GM12878 (cell line): ENCODE data around the gene MIS12. TPM values are rescaled to one million over a fixed set of nuclear protein-coding genes. Genes with fewer than 3 reads are reported as not detected.

Experiments used
- ATAC-seq: fragments of 200-7000 bp; cut with Tn5 transposase; 3 replicates; pipeline ENCODE4 v1.9.1; 2020; ENCODE audit warnings: mild to moderate bottlenecking, moderate library complexity
- BruUV-seq: library from RNA; stranded (reverse); fragments of 400-500 nt; replicated peaks from 2 replicates; lab custom pipeline; 2021; lab: Mats Ljungman, UMichigan
- CTCF ChIA-PET: fragments of 300-600 bp; sonication (Branson Sonifier 250); formaldehyde crosslinking; extraction: SDS; loops from one replicate; lab custom pipeline; 2021; ENCODE audit warnings: inconsistent platforms; lab: Yijun Ruan, JAX
- POLR2A ChIA-PET: fragments of 350-600 bp; formaldehyde crosslinking; extraction: SDS; loops from one replicate; lab custom pipeline; 2021; ENCODE audit warnings: inconsistent platforms; lab: Charles Lee
- RAD21 ChIA-PET: fragments of 300-600 bp; sonication (Branson Sonifier 250); formaldehyde crosslinking; loops from one replicate; lab custom pipeline; 2023; ENCODE audit warnings: antibody characterized with exemption; ENCODE audit not compliant: unreplicated experiment; lab: Charles Lee
- SMC1A ChIA-PET: fragments of 300-600 bp; sonication (Branson Sonifier 250); formaldehyde crosslinking; loops from one replicate; lab custom pipeline; 2023; ENCODE audit not compliant: unreplicated experiment, uncharacterized antibody; lab: Charles Lee
- DNase-seq: peaks from one replicate; pipeline ENCODE4 v3.0.0-alpha.2; 2011; ENCODE audit warnings: low read depth, low spot score
- FAIRE-seq: peaks from 3 replicates; lab custom pipeline; 2011; peaks lifted over from hg19 to GRCh38; lab: Jason Lieb, UNC
- H2AFZ ChIP-seq: 2 replicates; pipeline ENCODE4 v1.6.0; 2011; ENCODE audit warnings: low read depth, low read length, control low read depth; ENCODE audit not compliant: control insufficient read depth
- H3K27ac ChIP-seq: 2 replicates; pipeline ENCODE4 v1.5.1; 2011; ENCODE audit warnings: control low read depth; ENCODE audit not compliant: control insufficient read depth, insufficient read depth
- H3K27me3 ChIP-seq, 2 experiments: replicated peaks in 1 of 2; 2 replicates each; pipeline versions ENCODE4 v1.6.0 to v1.6.1; 2011; ENCODE audit warnings: low read length in 1 of 2; ENCODE audit not compliant: control insufficient read depth in 2 of 2, insufficient read depth in 2 of 2
- H3K36me3 ChIP-seq, 2 experiments: 2 replicates each; pipeline ENCODE4 v1.5.1; 2011; ENCODE audit warnings: low read length in 1 of 2; ENCODE audit not compliant: control insufficient read depth in 2 of 2, insufficient read depth in 2 of 2
- H3K4me1 ChIP-seq: 2 replicates; pipeline ENCODE4 v1.6.1; 2011; ENCODE audit warnings: mild to moderate bottlenecking, low read length, moderate library complexity, mixed read lengths; ENCODE audit not compliant: control insufficient read depth, insufficient read depth
- H3K4me2 ChIP-seq: 2 replicates; pipeline ENCODE4 v1.6.0; 2011; ENCODE audit warnings: control low read depth; ENCODE audit not compliant: control insufficient read depth, insufficient read depth
- H3K4me3 ChIP-seq: fragments of 200-600 bp; sonication (generic); 2 replicates; pipeline ENCODE4 v1.5.1; 2016
- H3K79me2 ChIP-seq: 2 replicates; pipeline ENCODE4 v1.6.0; 2011; ENCODE audit warnings: low read length; ENCODE audit not compliant: control insufficient read depth, insufficient read depth
- H3K9ac ChIP-seq: 2 replicates; pipeline ENCODE4 v1.8.0; 2011; ENCODE audit warnings: low read length, control low read depth, mixed read lengths; ENCODE audit not compliant: control insufficient read depth, insufficient read depth
- H3K9me3 ChIP-seq: replicated peaks from 3 replicates; pipeline ENCODE4 v1.5.1; 2011; ENCODE audit warnings: mild to moderate bottlenecking, low read length; ENCODE audit not compliant: control insufficient read depth, insufficient read depth
- H4K20me1 ChIP-seq: 2 replicates; pipeline ENCODE4 v1.6.0; 2011; ENCODE audit not compliant: control insufficient read depth, insufficient read depth
- IKZF1 ChIP-seq: fragments of 450-650 bp; conservative IDR thresholded peaks from 2 replicates; pipeline ENCODE4 v1.6.1; 2017; ENCODE audit warnings: antibody characterized with exemption, mild to moderate bottlenecking
- MYB ChIP-seq: fragments of 150-350 bp; IDR thresholded peaks from 2 replicates; pipeline ENCODE4 v1.6.1; 2014; ENCODE audit warnings: mild to moderate bottlenecking, low read depth, low read length, borderline replicate concordance
- MYC ChIP-seq: IDR thresholded peaks from 2 replicates; pipeline ENCODE4 v1.6.1; 2011; ENCODE audit warnings: mild to moderate bottlenecking, low read length, moderate library complexity, inconsistent platforms; ENCODE audit not compliant: insufficient read depth, insufficient replicate concordance, insufficient read length, severe bottlenecking
- RCOR1 ChIP-seq: conservative IDR thresholded peaks from 2 replicates; pipeline ENCODE4 v1.6.1; 2012; ENCODE audit warnings: low read depth, low read length, improper control_type of control experiment
- SMARCA5 ChIP-seq: fragments of 450-650 bp; IDR thresholded peaks from 2 replicates; pipeline ENCODE4 v1.6.1; 2017; ENCODE audit warnings: mild to moderate bottlenecking
- STAT1 ChIP-seq: fragments of 450-650 bp; conservative IDR thresholded peaks from 2 replicates; pipeline ENCODE4 v1.6.1; 2014; ENCODE audit warnings: antibody characterized with exemption, mild to moderate bottlenecking
- TAF1 ChIP-seq: IDR thresholded peaks from 2 replicates; pipeline ENCODE4 v1.6.1; 2011; ENCODE audit warnings: mild to moderate bottlenecking, low read depth, low read length, borderline replicate concordance
- TCF12 ChIP-seq: IDR thresholded peaks from 2 replicates; pipeline ENCODE4 v1.6.1; 2011; ENCODE audit warnings: low read depth, mild to moderate bottlenecking, low read length
- ZSCAN29 ChIP-seq: fragments of 450-650 bp; IDR thresholded peaks from 2 replicates; pipeline ENCODE4 v1.6.1; 2017; ENCODE audit warnings: mild to moderate bottlenecking, moderate library complexity
- WGBS: methylation state at CpG from one replicate; pipeline ENCODE4 v1.1.6; 2016; ENCODE audit warnings: low lambda C conversion rate; ENCODE audit not compliant: insufficient replicate concordance, insufficient coverage; ENCODE audit errors: missing lambda C conversion rate; 5-methylcytosine and 5-hydroxymethylcytosine counted together
- in situ Hi-C: fragments of 300-500 bp; cut with MboI; formaldehyde crosslinking; loops from 9 replicates; pipeline ENCODE4 v1.14.3; 2018; ENCODE audit warnings: mixed read lengths
- intact Hi-C: fragments of 100-400 bp; cut with micrococcal nuclease; formaldehyde crosslinking; loops from one replicate; pipeline ENCODE4 v1.14.2; 2022; ENCODE audit not compliant: unreplicated experiment
- polyA plus RNA-seq, 11 experiments: library from polyadenylated mRNA; depleted of rRNA in 4 of 11; unstranded in 6 of 11; stranded (reverse) in 5 of 11; fragments of >200 nt; fragmentation: Nextera tagmentation in 4 of 11; fragmentation: Illumina TruSeq in 1 of 11; extraction: Ambion mirVana in 4 of 11; extraction: Trizol in 1 of 11; gene quantifications; 1 replicate in 1 of 11; 2 replicates in 10 of 11; pipeline versions ENCODE4 v1.2.1 to v1.2.3, GENCODE V29; 2011 to 2016; ENCODE audit warnings: inconsistent platforms in 2 of 11, missing spikeins in 2 of 11, low read depth in 1 of 11
- total RNA-seq, 4 experiments: library from RNA; depleted of rRNA in 3 of 4; stranded (reverse); fragments of >200 nt in 3 of 4; fragmentation: Illumina TruSeq in 1 of 4; extraction: Trizol in 1 of 4; gene quantifications; 2 replicates each; pipeline versions ENCODE4 v1.2.1 to v1.2.3, GENCODE V29; 2013 to 2021
- TF ChIP-seq, protein P1 (sequence below): fragments of 450-650 bp; IDR thresholded peaks from 2 replicates; pipeline ENCODE4 v1.6.1; 2017; ENCODE audit warnings: mild to moderate bottlenecking
- TF ChIP-seq, protein P2 (sequence below): fragments of 450-650 bp; formaldehyde crosslinking; IDR thresholded peaks from 2 replicates; pipeline ENCODE4 v1.5.0; 2022; ENCODE audit warnings: mild to moderate bottlenecking, missing genetic modification characterization
- TF ChIP-seq, protein P3 (sequence below): IDR thresholded peaks from 2 replicates; pipeline ENCODE4 v1.6.1; 2012; ENCODE audit warnings: mild to moderate bottlenecking, low read depth, low read length

The MIS12 gene
- total and polyA plus RNA-seq, 10 of the 15 experiments (the other 5 are each of a cell fraction or from before 2014, with no cell fraction given) = 19.8 to 34.2 (median 25.0) TPM

DNA sequence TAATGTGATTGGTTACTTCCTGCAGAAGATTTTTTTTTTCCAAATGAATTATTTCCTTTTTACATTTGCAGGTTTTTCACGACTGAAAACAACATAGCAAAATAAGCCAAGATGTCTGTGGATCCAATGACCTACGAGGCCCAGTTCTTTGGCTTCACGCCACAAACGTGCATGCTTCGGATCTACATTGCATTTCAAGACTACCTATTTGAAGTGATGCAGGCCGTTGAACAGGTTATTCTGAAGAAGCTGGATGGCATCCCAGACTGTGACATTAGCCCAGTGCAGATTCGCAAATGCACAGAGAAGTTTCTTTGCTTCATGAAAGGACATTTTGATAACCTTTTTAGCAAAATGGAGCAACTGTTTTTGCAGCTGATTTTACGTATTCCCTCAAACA, 2.4 kb downstream of the MIS12 start (continued):
- TF ChIP-seq, protein P1, sequence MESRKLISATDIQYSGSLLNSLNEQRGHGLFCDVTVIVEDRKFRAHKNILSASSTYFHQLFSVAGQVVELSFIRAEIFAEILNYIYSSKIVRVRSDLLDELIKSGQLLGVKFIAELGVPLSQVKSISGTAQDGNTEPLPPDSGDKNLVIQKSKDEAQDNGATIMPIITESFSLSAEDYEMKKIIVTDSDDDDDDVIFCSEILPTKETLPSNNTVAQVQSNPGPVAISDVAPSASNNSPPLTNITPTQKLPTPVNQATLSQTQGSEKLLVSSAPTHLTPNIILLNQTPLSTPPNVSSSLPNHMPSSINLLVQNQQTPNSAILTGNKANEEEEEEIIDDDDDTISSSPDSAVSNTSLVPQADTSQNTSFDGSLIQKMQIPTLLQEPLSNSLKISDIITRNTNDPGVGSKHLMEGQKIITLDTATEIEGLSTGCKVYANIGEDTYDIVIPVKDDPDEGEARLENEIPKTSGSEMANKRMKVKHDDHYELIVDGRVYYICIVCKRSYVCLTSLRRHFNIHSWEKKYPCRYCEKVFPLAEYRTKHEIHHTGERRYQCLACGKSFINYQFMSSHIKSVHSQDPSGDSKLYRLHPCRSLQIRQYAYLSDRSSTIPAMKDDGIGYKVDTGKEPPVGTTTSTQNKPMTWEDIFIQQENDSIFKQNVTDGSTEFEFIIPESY = no peak
- TF ChIP-seq, protein P2, sequence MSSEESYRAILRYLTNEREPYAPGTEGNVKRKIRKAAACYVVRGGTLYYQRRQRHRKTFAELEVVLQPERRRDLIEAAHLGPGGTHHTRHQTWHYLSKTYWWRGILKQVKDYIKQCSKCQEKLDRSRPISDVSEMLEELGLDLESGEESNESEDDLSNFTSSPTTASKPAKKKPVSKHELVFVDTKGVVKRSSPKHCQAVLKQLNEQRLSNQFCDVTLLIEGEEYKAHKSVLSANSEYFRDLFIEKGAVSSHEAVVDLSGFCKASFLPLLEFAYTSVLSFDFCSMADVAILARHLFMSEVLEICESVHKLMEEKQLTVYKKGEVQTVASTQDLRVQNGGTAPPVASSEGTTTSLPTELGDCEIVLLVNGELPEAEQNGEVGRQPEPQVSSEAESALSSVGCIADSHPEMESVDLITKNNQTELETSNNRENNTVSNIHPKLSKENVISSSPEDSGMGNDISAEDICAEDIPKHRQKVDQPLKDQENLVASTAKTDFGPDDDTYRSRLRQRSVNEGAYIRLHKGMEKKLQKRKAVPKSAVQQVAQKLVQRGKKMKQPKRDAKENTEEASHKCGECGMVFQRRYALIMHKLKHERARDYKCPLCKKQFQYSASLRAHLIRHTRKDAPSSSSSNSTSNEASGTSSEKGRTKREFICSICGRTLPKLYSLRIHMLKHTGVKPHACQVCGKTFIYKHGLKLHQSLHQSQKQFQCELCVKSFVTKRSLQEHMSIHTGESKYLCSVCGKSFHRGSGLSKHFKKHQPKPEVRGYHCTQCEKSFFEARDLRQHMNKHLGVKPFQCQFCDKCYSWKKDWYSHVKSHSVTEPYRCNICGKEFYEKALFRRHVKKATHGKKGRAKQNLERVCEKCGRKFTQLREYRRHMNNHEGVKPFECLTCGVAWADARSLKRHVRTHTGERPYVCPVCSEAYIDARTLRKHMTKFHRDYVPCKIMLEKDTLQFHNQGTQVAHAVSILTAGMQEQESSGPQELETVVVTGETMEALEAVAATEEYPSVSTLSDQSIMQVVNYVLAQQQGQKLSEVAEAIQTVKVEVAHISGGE = no peak
- TF ChIP-seq IKZF1 = no peak
- TF ChIP-seq SMARCA5 = no peak
- no peak for TF ChIP-seq ZSCAN29
- TF ChIP-seq MYC = no peak

DNA sequence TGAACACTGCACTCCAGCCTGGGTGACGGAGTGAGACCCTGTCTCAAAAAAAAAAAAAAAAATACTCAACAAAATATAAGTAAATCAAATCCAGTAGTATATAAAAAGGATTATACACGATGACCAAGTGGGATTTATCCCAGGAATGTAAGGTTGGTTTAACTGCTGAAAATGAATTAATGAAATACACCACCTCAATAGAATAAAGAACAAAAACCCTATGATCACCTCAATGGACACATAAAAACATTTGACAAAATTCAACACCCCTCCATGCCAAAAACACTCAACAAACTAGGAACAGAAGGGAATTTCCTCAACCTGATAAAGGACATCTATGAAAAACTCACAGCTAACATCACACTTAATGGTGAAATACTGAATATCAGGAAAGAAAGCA, 6.6 kb downstream of the MIS12 start:
- no TSS peak for BruUV-seq
- Histone ChIP-seq H3K9me3 (no peaks in the 10 kb centered on the region), H3K4me2 (no peak overlapping the region), H3K4me3 (no peak overlapping the region), H3K4me1 (peaks cover under 1% of the 10 kb centered on the region; the same call in 1 of the 2 replicates), H4K20me1 (no peaks in the 10 kb centered on the region; the same call in 1 of the 2 replicates)
- DNase-seq (no peak), FAIRE-seq (no peak), ATAC-seq (no peak)
- in situ Hi-C loops = no loop called here
- intact Hi-C loops = no loop called here
- WGBS = 89% methylated on average over 2 of the region's 2 CpGs
- TF ChIP-seq RCOR1 (no peak), STAT1 (no peak), MYB (no peak), TCF12 (no peak), TAF1 (no peak)
- TF ChIP-seq, protein P3, sequence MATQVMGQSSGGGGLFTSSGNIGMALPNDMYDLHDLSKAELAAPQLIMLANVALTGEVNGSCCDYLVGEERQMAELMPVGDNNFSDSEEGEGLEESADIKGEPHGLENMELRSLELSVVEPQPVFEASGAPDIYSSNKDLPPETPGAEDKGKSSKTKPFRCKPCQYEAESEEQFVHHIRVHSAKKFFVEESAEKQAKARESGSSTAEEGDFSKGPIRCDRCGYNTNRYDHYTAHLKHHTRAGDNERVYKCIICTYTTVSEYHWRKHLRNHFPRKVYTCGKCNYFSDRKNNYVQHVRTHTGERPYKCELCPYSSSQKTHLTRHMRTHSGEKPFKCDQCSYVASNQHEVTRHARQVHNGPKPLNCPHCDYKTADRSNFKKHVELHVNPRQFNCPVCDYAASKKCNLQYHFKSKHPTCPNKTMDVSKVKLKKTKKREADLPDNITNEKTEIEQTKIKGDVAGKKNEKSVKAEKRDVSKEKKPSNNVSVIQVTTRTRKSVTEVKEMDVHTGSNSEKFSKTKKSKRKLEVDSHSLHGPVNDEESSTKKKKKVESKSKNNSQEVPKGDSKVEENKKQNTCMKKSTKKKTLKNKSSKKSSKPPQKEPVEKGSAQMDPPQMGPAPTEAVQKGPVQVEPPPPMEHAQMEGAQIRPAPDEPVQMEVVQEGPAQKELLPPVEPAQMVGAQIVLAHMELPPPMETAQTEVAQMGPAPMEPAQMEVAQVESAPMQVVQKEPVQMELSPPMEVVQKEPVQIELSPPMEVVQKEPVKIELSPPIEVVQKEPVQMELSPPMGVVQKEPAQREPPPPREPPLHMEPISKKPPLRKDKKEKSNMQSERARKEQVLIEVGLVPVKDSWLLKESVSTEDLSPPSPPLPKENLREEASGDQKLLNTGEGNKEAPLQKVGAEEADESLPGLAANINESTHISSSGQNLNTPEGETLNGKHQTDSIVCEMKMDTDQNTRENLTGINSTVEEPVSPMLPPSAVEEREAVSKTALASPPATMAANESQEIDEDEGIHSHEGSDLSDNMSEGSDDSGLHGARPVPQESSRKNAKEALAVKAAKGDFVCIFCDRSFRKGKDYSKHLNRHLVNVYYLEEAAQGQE = no peak
- TF ChIP-seq, all 136 proteins: peak for 0
- CTCF ChIA-PET = no interaction called here
- POLR2A ChIA-PET = no interaction called here
- H3K9ac ChIP-seq = no peak overlapping the region
- H3K27ac ChIP-seq = no peak overlapping the region
- no peak overlapping the region for H2AFZ ChIP-seq
- H3K36me3 ChIP-seq = peaks cover 0 to 12% of the 10 kb centered on the region in 2 experiments; a peak in 2 of 4 replicates
- SMC1A ChIA-PET = no interaction called here
- RAD21 ChIA-PET = no interaction called here
- H3K79me2 ChIP-seq = peaks cover 5% of the 10 kb centered on the region
- H3K27me3 ChIP-seq = no peaks in the 10 kb centered on the region
